ENCODE data around the gene ICAM1. TPM values are rescaled to one million over a fixed set of nuclear protein-coding genes. Genes with fewer than 3 reads are reported as not detected.

The ICAM1 gene
- total and polyA plus RNA-seq, 4 donors = 88.4 to 391 (median 185) TPM

DNA sequence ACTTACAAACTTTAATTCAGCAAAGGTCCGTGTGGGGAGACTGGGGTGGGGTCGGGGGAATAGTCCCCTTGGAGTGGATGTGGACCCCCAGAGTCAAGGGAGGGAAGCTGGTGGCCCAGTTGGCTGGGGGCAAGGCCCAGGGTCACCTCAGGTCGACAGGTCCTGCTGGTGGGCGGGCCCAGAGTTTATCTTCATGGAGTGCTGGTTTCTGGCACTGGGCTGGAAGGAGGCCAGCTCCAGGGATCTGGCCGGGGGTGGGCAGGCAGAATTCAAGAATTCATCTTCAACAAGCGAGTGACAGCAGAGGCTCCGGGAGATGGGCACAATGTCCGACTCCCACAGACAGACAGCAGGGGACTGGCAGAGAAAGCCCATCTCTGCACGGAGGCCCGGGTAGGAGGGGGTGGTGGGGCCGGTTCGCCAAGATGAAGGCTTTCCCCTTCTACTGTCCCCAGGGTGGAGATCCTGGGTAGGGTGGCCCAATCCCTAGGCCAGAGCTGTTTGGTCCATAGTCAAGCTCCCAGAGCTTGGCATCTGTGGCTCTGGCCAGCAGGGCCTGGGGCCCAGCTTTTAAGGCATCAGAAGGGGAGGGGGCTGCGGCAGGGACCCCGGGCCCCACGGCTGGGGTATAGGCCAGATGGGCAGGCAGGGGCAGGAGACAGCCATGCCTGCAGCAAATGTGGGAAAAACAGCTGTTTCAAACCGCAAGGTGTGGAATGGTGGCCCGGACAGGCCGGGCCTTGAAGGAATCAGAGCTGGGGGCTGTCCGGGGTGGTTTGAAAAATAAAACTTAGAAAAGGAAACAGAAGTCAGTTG, 45.5 kb downstream of the ICAM1 start:
- Histone ChIP-seq H3K9ac (ENCODE audit: insufficient read depth in 1 of 2, low read length in 2 of 2) (no peak overlapping the region), H3K9me3 (ENCODE audit: control insufficient read depth in 4 of 4, insufficient read depth in 3 of 4, low read length in 3 of 4) (no peaks in the 10 kb centered on the region), H3K36me3 (ENCODE audit: control insufficient read depth in 4 of 4, insufficient read depth in 4 of 4, low read length in 4 of 4) (peaks cover 0 to 40% (median 13%) of the 10 kb centered on the region in 4 donors), H3K27me3 (ENCODE audit: control insufficient read depth in 3 of 3, insufficient read depth in 3 of 3, low read length in 2 of 3) (no peaks in the 10 kb centered on the region), H3K27ac (ENCODE audit: low read depth in 1 of 2, low read length in 1 of 2) (no peak overlapping the region), H3K4me3 (no peak overlapping the region), H3K4me1 (ENCODE audit: control insufficient read depth in 5 of 5, insufficient read depth in 5 of 5, low read length in 5 of 5) (peaks cover 0 to 12% (median 0%) of the 10 kb centered on the region in 5 donors)
- no peak for ATAC-seq (ENCODE audit: insufficient read depth, low FRiP score)
- WGBS, 2 donors = 71 to 82% methylated on average over 19 of the region's 19 CpGs
- TF ChIP-seq, protein P1, sequence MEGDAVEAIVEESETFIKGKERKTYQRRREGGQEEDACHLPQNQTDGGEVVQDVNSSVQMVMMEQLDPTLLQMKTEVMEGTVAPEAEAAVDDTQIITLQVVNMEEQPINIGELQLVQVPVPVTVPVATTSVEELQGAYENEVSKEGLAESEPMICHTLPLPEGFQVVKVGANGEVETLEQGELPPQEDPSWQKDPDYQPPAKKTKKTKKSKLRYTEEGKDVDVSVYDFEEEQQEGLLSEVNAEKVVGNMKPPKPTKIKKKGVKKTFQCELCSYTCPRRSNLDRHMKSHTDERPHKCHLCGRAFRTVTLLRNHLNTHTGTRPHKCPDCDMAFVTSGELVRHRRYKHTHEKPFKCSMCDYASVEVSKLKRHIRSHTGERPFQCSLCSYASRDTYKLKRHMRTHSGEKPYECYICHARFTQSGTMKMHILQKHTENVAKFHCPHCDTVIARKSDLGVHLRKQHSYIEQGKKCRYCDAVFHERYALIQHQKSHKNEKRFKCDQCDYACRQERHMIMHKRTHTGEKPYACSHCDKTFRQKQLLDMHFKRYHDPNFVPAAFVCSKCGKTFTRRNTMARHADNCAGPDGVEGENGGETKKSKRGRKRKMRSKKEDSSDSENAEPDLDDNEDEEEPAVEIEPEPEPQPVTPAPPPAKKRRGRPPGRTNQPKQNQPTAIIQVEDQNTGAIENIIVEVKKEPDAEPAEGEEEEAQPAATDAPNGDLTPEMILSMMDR (IDR thresholded peaks at IDR 0.05; ENCODE audit: control extremely low read depth, extremely low read depth) = no peak
- no peak for DNase-seq

DNA sequence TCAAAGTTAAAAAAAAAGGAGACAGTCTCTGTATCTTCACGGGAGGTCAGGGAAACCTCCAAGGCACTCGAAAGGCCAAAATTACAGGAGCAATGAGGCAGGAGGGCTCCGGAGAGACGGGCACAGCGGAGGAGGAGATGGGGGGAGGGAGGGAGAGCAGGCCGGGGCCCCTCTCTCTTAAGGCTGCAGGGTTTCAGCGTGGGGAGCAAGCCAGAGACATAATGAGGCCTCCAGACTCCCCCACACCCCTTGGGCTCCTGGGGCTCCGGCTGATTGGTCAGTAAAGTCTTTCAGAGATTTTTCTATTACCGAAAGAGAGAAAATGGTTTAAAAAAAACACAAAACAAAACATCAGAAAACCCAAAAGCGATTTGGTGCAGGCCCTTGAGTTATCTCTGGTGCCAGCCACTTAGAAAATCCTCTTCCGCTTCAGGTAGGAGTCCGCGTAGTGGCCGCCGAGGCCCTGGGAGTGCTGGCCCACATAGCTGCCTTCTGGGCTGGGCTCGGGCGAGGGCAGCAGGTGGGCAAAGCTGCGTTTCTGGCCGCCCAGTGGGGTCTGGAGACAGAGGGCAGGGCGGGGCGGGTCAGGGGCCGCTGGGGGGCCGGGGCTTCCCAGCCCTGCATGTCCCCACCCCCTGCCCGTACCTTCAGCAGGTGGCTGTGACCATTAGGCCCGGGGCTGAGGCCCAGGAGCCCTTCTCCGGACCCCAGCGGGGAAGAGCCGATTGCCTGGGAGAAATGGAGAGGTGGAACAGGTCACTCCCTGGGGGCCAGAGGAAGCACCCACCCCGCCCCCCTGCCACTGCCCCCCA, 46.3 kb downstream of the ICAM1 start:
- ATAC-seq (ENCODE audit: insufficient read depth, low FRiP score) (no peak), DNase-seq (no peak)
- Histone ChIP-seq H3K27me3 (ENCODE audit: control insufficient read depth in 3 of 3, insufficient read depth in 3 of 3, low read length in 2 of 3) (no peaks in the 10 kb centered on the region), H3K36me3 (ENCODE audit: control insufficient read depth in 4 of 4, insufficient read depth in 4 of 4, low read length in 4 of 4) (peaks cover under 1 to 49% (median 19%) of the 10 kb centered on the region in 4 donors), H3K27ac (ENCODE audit: low read depth in 1 of 2, low read length in 1 of 2) (no peak overlapping the region), H3K4me1 (ENCODE audit: control insufficient read depth in 5 of 5, insufficient read depth in 5 of 5, low read length in 5 of 5) (peaks cover 0 to 12% (median 0%) of the 10 kb centered on the region in 5 donors), H3K4me3 (no peak overlapping the region), H3K9me3 (ENCODE audit: control insufficient read depth in 4 of 4, insufficient read depth in 3 of 4, low read length in 3 of 4) (no peaks in the 10 kb centered on the region), H3K9ac (ENCODE audit: insufficient read depth in 1 of 2, low read length in 2 of 2) (no peak overlapping the region)
- WGBS, 2 donors = 88 to 90% methylated on average over 24 to 29 of the region's 29 CpGs
- TF ChIP-seq, protein P1 (IDR thresholded peaks at IDR 0.05; ENCODE audit: control extremely low read depth, extremely low read depth) = no peak

DNA sequence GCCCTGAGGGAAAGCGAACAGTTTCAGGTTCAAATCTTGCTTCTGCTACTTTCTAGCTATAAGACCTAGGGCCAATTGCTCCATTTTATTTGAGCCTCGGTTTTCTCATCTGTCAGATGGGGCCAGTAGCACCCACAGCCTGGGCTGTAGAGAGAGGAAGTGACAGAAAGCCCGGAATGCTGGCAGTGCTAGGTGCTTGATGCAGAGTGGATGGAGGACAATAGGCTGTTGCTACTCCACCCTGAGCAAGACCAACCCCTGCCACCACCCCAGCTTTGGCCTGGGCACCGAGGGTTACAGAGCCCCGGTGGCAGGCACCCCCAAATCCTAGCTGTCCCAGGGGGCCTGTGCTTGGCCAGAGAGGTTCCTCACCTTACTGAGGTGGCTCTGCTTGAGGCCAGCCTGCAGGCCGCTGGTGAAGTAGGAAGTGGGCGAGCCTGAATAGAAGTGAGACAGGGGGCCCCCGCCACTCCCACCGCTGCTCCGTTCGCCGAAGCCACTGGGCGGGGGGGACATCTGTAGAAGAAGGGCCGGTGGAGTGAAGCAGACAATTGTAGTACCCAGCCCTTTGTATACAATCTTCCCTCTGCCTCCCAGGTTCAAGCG, 47.0 kb downstream of the ICAM1 start:
- Histone ChIP-seq H3K27me3 (ENCODE audit: control insufficient read depth in 3 of 3, insufficient read depth in 3 of 3, low read length in 2 of 3) (no peaks in the 10 kb centered on the region), H3K9ac (ENCODE audit: insufficient read depth in 1 of 2, low read length in 2 of 2) (no peak overlapping the region), H3K4me3 (no peak overlapping the region), H3K36me3 (ENCODE audit: control insufficient read depth in 4 of 4, insufficient read depth in 4 of 4, low read length in 4 of 4) (peaks cover 3 to 56% (median 20%) of the 10 kb centered on the region in 4 donors), H3K4me1 (ENCODE audit: control insufficient read depth in 5 of 5, insufficient read depth in 5 of 5, low read length in 5 of 5) (peaks cover 0 to 12% (median 0%) of the 10 kb centered on the region in 5 donors), H3K27ac (ENCODE audit: low read depth in 1 of 2, low read length in 1 of 2) (no peak overlapping the region), H3K9me3 (ENCODE audit: control insufficient read depth in 4 of 4, insufficient read depth in 3 of 4, low read length in 3 of 4) (no peaks in the 10 kb centered on the region)
- ATAC-seq (ENCODE audit: insufficient read depth, low FRiP score) (no peak), DNase-seq (no peak)
- TF ChIP-seq, protein P1 (IDR thresholded peaks at IDR 0.05; ENCODE audit: control extremely low read depth, extremely low read depth) = no peak
- WGBS, 2 donors = 93 to 94% methylated on average over 14 to 15 of the region's 15 CpGs
